Vagina (tissue), 2 donors: Measurements from ENCODE around the gene TPD52L1.

Source experiments
- CTCF ChIP-seq, 3 experiments: fragments of 450-650 bp in 2 of 3; fragments of 200-600 bp in 1 of 3; sonication (generic) in 1 of 3; IDR thresholded peaks; one replicate each; pipeline ENCODE4 v1.5.1; 2017 to 2019; ENCODE audit warnings: antibody characterized with exemption in 3 of 3, mild to moderate bottlenecking in 2 of 3, moderate library complexity in 2 of 3
- POLR2AphosphoS5 ChIP-seq, 2 donors: sonication (generic); formaldehyde crosslinking; IDR thresholded peaks; one replicate each; pipeline ENCODE4 v1.9.0; 2017; ENCODE audit warnings: antibody characterized with exemption in 2 of 2, mild to moderate bottlenecking in 2 of 2, low read depth in 1 of 2; ENCODE audit not compliant: insufficient read depth in 1 of 2

- TF ChIP-seq CTCF (IDR thresholded peaks at IDR 0.05) (no peak), POLR2AphosphoS5 (IDR thresholded peaks at IDR 0.05; ENCODE audit: insufficient read depth in 1 of 2, low read depth in 1 of 2) (no peak)
Observed at GRCh38 chr6:125246566-125246965, 93.0 kb downstream of the TPD52L1 start.
